NCI-H510A treated with DMSO at 0.1 percent for 48 hours (cell line): ENCODE results near the gene CLEC2D.
"Not testable (repeated sequence)": the region's sequence is repeated elsewhere in the genome, so short reads cannot be mapped to it uniquely, and the experiment has no call there.

Experiments
- DNase-seq: peaks from one replicate; lab custom pipeline; 2025; lab: John Stamatoyannopoulos, UW

CLEC2D gene

GRCh38 chr12:9699898-9700605 lies 30.5 kb downstream of the CLEC2D start:
- DNase-seq: no peak

- no peak for DNase-seq
These were observed 31.1 kb downstream of the CLEC2D start for GRCh38 chr12:9700606-9700956.

GRCh38 chr12:9701380-9702154 lies 32.1 kb downstream of the CLEC2D start:
- DNase-seq: no peak

- DNase-seq: no peak
These were observed 32.7 kb downstream of the CLEC2D start for GRCh38 chr12:9702255-9702654.

GRCh38 chr12:9704561-9704960 lies 35.0 kb downstream of the CLEC2D start:
- not testable (repeated sequence) for DNase-seq

GRCh38 chr12:9706086-9706685 lies 36.7 kb downstream of the CLEC2D start:
- no peak for DNase-seq

- DNase-seq: no peak
These were observed 37.8 kb downstream of the CLEC2D start for GRCh38 chr12:9707356-9707755.

- DNase-seq: peak; percentile 14
These were observed 38.6 kb downstream of the CLEC2D start for GRCh38 chr12:9707864-9708808.

GRCh38 chr12:9708853-9709252 lies 39.3 kb downstream of the CLEC2D start:
- DNase-seq: no peak

GRCh38 chr12:9710584-9711375 lies 41.3 kb downstream of the CLEC2D start:
- no peak for DNase-seq

GRCh38 chr12:9711664-9712063 lies 42.2 kb downstream of the CLEC2D start:
- no peak for DNase-seq

GRCh38 chr12:9713032-9713558 lies 43.6 kb downstream of the CLEC2D start:
- DNase-seq: not testable (repeated sequence)

- DNase-seq: no peak
These were observed 47.8 kb downstream of the CLEC2D start for GRCh38 chr12:9717070-9717925.

- DNase-seq: no peak
These were observed 49.5 kb downstream of the CLEC2D start for GRCh38 chr12:9718968-9719367.

GRCh38 chr12:9719790-9720189 lies 50.3 kb downstream of the CLEC2D start:
- DNase-seq: no peak

- DNase-seq: peak; percentile 3
These were observed 52.0 kb downstream of the CLEC2D start for GRCh38 chr12:9721394-9722092.

- no peak for DNase-seq
These were observed 54.5 kb downstream of the CLEC2D start for GRCh38 chr12:9724023-9724422.

GRCh38 chr12:9725213-9725870 lies 55.8 kb downstream of the CLEC2D start:
- no peak for DNase-seq

- no peak for DNase-seq
These were observed 58.3 kb downstream of the CLEC2D start for GRCh38 chr12:9727813-9728212.
